ENCODE results near the gene EXOC6B. TPM values are rescaled to one million over a fixed set of nuclear protein-coding genes. Genes with fewer than 3 reads are reported as not detected.

Gene EXOC6B
- total RNA-seq, 1 experiment from 2014 or later = 34.3 TPM

GRCh38 chr2:72367530-72368225, 458.2 kb downstream of the EXOC6B start:
- intact Hi-C loops (cut with micrococcal nuclease; ENCODE audit: unreplicated experiment) = loop anchor here (5.0 to 10.0 kb wide), 2 partner anchors 207 to 215 kb away; no protein-coding TSS in a partner anchor
- CTCF ChIA-PET = interaction anchor here (0.5 to 1.4 kb wide), 2 partner anchors 217 to 219 kb away, joined by 4 to 5 read pairs; no protein-coding TSS in a partner anchor

GRCh38 chr2:72363406-72363805, 462.4 kb downstream of the EXOC6B start:
- POLR2A ChIA-PET (ENCODE audit: unreplicated experiment) = interaction anchor here (0.6 kb wide), 1 partner anchor 770 kb away, joined by 3 read pairs; no protein-coding TSS in a partner anchor
- CTCF ChIA-PET = no interaction called here
- Histone ChIP-seq H3K27me3 (ENCODE audit: insufficient read depth, low read depth) (no peaks in the 10 kb centered on the region), H3K9me3 (ENCODE audit: insufficient read depth, low read depth) (no peaks in the 10 kb centered on the region), H2AFZ (no peak overlapping the region), H3K27ac (no peak overlapping the region), H3F3A (ENCODE audit: insufficient read depth, low read depth) (0 out of 2 replicates have a peak, but pooled peaks cover 6% of the 10 kb centered on the region), H4K20me1 (ENCODE audit: insufficient read depth) (no peaks in the 10 kb centered on the region), H3K9me2 (ENCODE audit: insufficient read depth) (no peaks in the 10 kb centered on the region), H3K36me3 (ENCODE audit: low read depth) (no peaks in the 10 kb centered on the region), H3K4me3 (no peak overlapping the region), H3K79me2 (ENCODE audit: low read depth) (no peaks in the 10 kb centered on the region), H3K4me1 (replicated peaks; ENCODE audit: insufficient read depth) (no peaks in the 10 kb centered on the region), H3K4me2 (no peak overlapping the region)
- no peak for TF ChIP-seq EZH2 (IDR thresholded peaks at IDR 0.05; ENCODE audit: low read depth)
- TF ChIP-seq, protein P1, sequence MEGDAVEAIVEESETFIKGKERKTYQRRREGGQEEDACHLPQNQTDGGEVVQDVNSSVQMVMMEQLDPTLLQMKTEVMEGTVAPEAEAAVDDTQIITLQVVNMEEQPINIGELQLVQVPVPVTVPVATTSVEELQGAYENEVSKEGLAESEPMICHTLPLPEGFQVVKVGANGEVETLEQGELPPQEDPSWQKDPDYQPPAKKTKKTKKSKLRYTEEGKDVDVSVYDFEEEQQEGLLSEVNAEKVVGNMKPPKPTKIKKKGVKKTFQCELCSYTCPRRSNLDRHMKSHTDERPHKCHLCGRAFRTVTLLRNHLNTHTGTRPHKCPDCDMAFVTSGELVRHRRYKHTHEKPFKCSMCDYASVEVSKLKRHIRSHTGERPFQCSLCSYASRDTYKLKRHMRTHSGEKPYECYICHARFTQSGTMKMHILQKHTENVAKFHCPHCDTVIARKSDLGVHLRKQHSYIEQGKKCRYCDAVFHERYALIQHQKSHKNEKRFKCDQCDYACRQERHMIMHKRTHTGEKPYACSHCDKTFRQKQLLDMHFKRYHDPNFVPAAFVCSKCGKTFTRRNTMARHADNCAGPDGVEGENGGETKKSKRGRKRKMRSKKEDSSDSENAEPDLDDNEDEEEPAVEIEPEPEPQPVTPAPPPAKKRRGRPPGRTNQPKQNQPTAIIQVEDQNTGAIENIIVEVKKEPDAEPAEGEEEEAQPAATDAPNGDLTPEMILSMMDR (conservative IDR thresholded peaks at IDR 0.05) = no peak
- no peak for DNase-seq
- intact Hi-C loops (cut with micrococcal nuclease; ENCODE audit: unreplicated experiment) = loop anchor here (10.0 kb wide), 1 partner anchor 211 kb away; no protein-coding TSS in a partner anchor
- BruUV-seq (replicated peaks) = no TSS peak

More at GRCh38 chr2:72367530-72368225, 458.2 kb downstream of the EXOC6B start:
- POLR2A ChIA-PET (ENCODE audit: unreplicated experiment) = interaction anchor here (0.5 to 0.6 kb wide), 2 partner anchors 24 to 841 kb away, joined by 3 to 5 read pairs; no protein-coding TSS in a partner anchor
- H3K4me1 ChIP-seq (replicated peaks; ENCODE audit: insufficient read depth) = no peaks in the 10 kb centered on the region
- no peak overlapping the region for H3K4me2 ChIP-seq
- no peaks in the 10 kb centered on the region for H3K9me3 ChIP-seq (ENCODE audit: insufficient read depth, low read depth)
- no peaks in the 10 kb centered on the region for H3K9me2 ChIP-seq (ENCODE audit: insufficient read depth)
- H3K79me2 ChIP-seq (ENCODE audit: low read depth) = no peaks in the 10 kb centered on the region
- no peak for TF ChIP-seq EZH2 (IDR thresholded peaks at IDR 0.05; ENCODE audit: low read depth)
- TF ChIP-seq, protein P1 (conservative IDR thresholded peaks at IDR 0.05) = peak; percentile 67
- H3F3A ChIP-seq (ENCODE audit: insufficient read depth, low read depth) = 0 out of 2 replicates have a peak, but pooled peaks cover 6% of the 10 kb centered on the region
- no peak overlapping the region for H3K4me3 ChIP-seq
- no peaks in the 10 kb centered on the region for H3K36me3 ChIP-seq (ENCODE audit: low read depth)
- DNase-seq = peak; percentile 84 to 97
- no peak overlapping the region for H3K27ac ChIP-seq
- no TSS peak for BruUV-seq (replicated peaks)
- H2AFZ ChIP-seq = no peak overlapping the region
- H3K27me3 ChIP-seq (ENCODE audit: insufficient read depth, low read depth) = no peaks in the 10 kb centered on the region
- no peaks in the 10 kb centered on the region for H4K20me1 ChIP-seq (ENCODE audit: insufficient read depth)

DNA sequence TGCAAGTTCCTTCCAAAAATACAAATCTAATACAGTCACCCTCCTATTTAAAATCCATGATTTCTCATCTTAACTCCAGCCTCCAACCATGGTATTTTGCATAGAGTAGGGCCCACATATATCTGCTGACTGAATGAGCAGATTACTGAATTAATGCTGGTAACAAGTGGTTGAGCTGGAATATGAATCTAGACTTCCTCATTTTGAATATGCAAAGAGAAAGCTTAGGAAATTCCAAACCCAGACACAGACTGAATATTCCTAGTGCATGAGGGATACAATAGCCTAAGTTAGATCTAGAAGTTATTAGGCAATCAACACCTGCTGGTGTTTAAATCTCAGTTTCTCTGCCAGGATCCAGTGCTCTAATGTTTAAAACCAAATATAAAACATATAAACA, 463.1 kb downstream of the EXOC6B start:
- Histone ChIP-seq H3K27ac (no peak overlapping the region), H3K9me2 (ENCODE audit: insufficient read depth) (no peaks in the 10 kb centered on the region), H3K4me1 (replicated peaks; ENCODE audit: insufficient read depth) (no peaks in the 10 kb centered on the region), H3F3A (ENCODE audit: insufficient read depth, low read depth) (0 out of 2 replicates have a peak, but pooled peaks cover 6% of the 10 kb centered on the region), H3K4me2 (no peak overlapping the region), H3K79me2 (ENCODE audit: low read depth) (no peaks in the 10 kb centered on the region), H3K4me3 (no peak overlapping the region), H3K9me3 (ENCODE audit: insufficient read depth, low read depth) (no peaks in the 10 kb centered on the region), H2AFZ (no peak overlapping the region), H3K27me3 (ENCODE audit: insufficient read depth, low read depth) (no peaks in the 10 kb centered on the region), H3K36me3 (ENCODE audit: low read depth) (no peaks in the 10 kb centered on the region), H4K20me1 (ENCODE audit: insufficient read depth) (no peaks in the 10 kb centered on the region)
- intact Hi-C loops (cut with micrococcal nuclease; ENCODE audit: unreplicated experiment) = loop anchor here (10.0 kb wide), 1 partner anchor 212 kb away; no protein-coding TSS in a partner anchor
- POLR2A ChIA-PET (ENCODE audit: unreplicated experiment) = interaction anchor here (0.6 kb wide), 1 partner anchor 771 kb away, joined by 3 read pairs; no protein-coding TSS in a partner anchor
- no peak for DNase-seq
- no TSS peak for BruUV-seq (replicated peaks)
- CTCF ChIA-PET = no interaction called here
- TF ChIP-seq, protein P1 (conservative IDR thresholded peaks at IDR 0.05) = no peak
- no peak for TF ChIP-seq EZH2 (IDR thresholded peaks at IDR 0.05; ENCODE audit: low read depth)
